SK-N-SH treated with all-trans-retinoic acid at 6 μM for 48 hours (cell line): Measurements from ENCODE around the gene SPNS1.

Experiments used
- ATAC-seq: fragments of 200-7000 bp; cut with Tn5 transposase; 3 replicates; pipeline ENCODE4 v1.9.1; 2020; ENCODE audit warnings: mild to moderate bottlenecking, moderate library complexity
- ARNTL ChIP-seq: fragments of 450-650 bp; formaldehyde crosslinking; IDR thresholded peaks from 2 replicates; pipeline ENCODE4 v1.5.0; 2020; ENCODE audit warnings: low read depth, mild to moderate bottlenecking, moderate library complexity, borderline replicate concordance
- BACH2 ChIP-seq: fragments of 250-450 bp; sonication (Bioruptor Pico); IDR thresholded peaks from 2 replicates; pipeline ENCODE4 v1.9.0; 2021; ENCODE audit warnings: mild to moderate bottlenecking, borderline replicate concordance
- ESRRG ChIP-seq: fragments of 250-450 bp; sonication (Bioruptor Pico); IDR thresholded peaks from 2 replicates; pipeline ENCODE4 v1.6.1; 2021; ENCODE audit warnings: mild to moderate bottlenecking
- GLIS3 ChIP-seq: fragments of 250-450 bp; sonication (Bioruptor Pico); IDR thresholded peaks from 2 replicates; pipeline ENCODE4 v1.5.0; 2020; ENCODE audit warnings: mild to moderate bottlenecking, moderate library complexity
- ISL1 ChIP-seq: fragments of 250-450 bp; sonication (Bioruptor Pico); IDR thresholded peaks from 2 replicates; pipeline ENCODE4 v2.1.2; 2022; ENCODE audit warnings: mild to moderate bottlenecking, moderate library complexity
- OSR1 ChIP-seq: fragments of 250-450 bp; sonication (Bioruptor Pico); IDR thresholded peaks from 2 replicates; pipeline ENCODE4 v1.8.0; 2022; ENCODE audit warnings: moderate library complexity, mild to moderate bottlenecking, inconsistent platforms
- PPARA ChIP-seq: fragments of 250-450 bp; sonication (Bioruptor Pico); IDR thresholded peaks from 2 replicates; pipeline ENCODE4 v1.5.0; 2020; ENCODE audit warnings: mild to moderate bottlenecking, borderline replicate concordance
- RARB ChIP-seq: fragments of 250-450 bp; sonication (Bioruptor Pico); IDR thresholded peaks from 2 replicates; pipeline ENCODE4 v1.8.0; 2021; ENCODE audit warnings: mild to moderate bottlenecking, moderate library complexity
- SNAI2 ChIP-seq: fragments of 250-450 bp; sonication (Bioruptor Pico); IDR thresholded peaks from 2 replicates; pipeline ENCODE4 v1.5.0; 2020; ENCODE audit warnings: mild to moderate bottlenecking, moderate library complexity
- TCF4 ChIP-seq: fragments of 250-450 bp; sonication (Bioruptor Pico); IDR thresholded peaks from 2 replicates; pipeline ENCODE4 v1.8.0; 2021; ENCODE audit warnings: mild to moderate bottlenecking, moderate library complexity, borderline replicate concordance
- TOX ChIP-seq: fragments of 250-450 bp; sonication (Bioruptor Pico); IDR thresholded peaks from 2 replicates; pipeline ENCODE4 v1.8.0; 2021; ENCODE audit warnings: mild to moderate bottlenecking, moderate library complexity, borderline replicate concordance
- ZFP30 ChIP-seq: fragments of 450-650 bp; formaldehyde crosslinking; IDR thresholded peaks from 2 replicates; pipeline ENCODE4 v1.5.0; 2022; ENCODE audit warnings: mild to moderate bottlenecking, moderate library complexity
- ZNF70 ChIP-seq: fragments of 450-650 bp; formaldehyde crosslinking; IDR thresholded peaks from 2 replicates; pipeline ENCODE4 v1.5.0; 2020; ENCODE audit warnings: mild to moderate bottlenecking, moderate library complexity
- ZNF8 ChIP-seq: fragments of 450-650 bp; formaldehyde crosslinking; IDR thresholded peaks from 2 replicates; pipeline ENCODE4 v1.5.0; 2020; ENCODE audit warnings: mild to moderate bottlenecking, moderate library complexity
- TF ChIP-seq, protein P1 (sequence below): fragments of 250-450 bp; sonication (Bioruptor Pico); IDR thresholded peaks from 2 replicates; pipeline ENCODE4 v1.5.0; 2020; ENCODE audit warnings: mild to moderate bottlenecking, moderate library complexity
- TF ChIP-seq, protein P2 (sequence below): fragments of 250-450 bp; sonication (Bioruptor Pico); IDR thresholded peaks from 2 replicates; pipeline ENCODE4 v1.5.1; 2021; ENCODE audit warnings: mild to moderate bottlenecking, moderate library complexity
- TF ChIP-seq, protein P3 (sequence below): fragments of 250-450 bp; sonication (Bioruptor Pico); IDR thresholded peaks from 2 replicates; pipeline ENCODE4 v1.5.1; 2020; ENCODE audit warnings: low read depth, mild to moderate bottlenecking, moderate library complexity
- TF ChIP-seq, protein P4 (sequence below): fragments of 250-450 bp; sonication (Bioruptor Pico); IDR thresholded peaks from 2 replicates; pipeline ENCODE4 v1.8.0; 2021; ENCODE audit warnings: low read depth, mild to moderate bottlenecking, moderate library complexity, borderline replicate concordance
- TF ChIP-seq, protein P5 (sequence below): fragments of 250-450 bp; sonication (Bioruptor Pico); IDR thresholded peaks from 2 replicates; pipeline ENCODE4 v1.8.0; 2020; ENCODE audit warnings: mild to moderate bottlenecking, moderate library complexity, borderline replicate concordance

Gene SPNS1

DNA sequence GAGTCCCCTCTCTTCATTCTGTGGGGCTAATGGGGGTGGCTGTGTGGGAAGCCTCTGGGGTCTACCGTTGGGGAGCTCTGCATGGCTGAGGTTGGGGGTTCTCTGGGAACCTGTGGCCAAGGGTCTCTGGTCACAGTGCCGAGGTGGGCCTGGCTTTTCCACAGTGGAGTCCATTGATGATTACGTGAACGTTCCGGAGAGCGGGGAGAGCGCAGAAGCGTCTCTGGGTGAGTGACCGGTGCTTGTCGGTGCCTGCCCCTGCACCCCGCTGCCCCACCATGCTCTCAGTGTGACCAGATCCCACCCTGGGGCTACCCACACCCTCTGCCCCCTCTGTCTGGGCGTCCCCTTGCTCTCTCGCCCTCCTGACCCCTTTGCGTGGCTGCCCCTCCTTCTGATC lies 14.8 kb downstream of the SPNS1 start:
- ATAC-seq: no peak
- TF ChIP-seq, protein P1, sequence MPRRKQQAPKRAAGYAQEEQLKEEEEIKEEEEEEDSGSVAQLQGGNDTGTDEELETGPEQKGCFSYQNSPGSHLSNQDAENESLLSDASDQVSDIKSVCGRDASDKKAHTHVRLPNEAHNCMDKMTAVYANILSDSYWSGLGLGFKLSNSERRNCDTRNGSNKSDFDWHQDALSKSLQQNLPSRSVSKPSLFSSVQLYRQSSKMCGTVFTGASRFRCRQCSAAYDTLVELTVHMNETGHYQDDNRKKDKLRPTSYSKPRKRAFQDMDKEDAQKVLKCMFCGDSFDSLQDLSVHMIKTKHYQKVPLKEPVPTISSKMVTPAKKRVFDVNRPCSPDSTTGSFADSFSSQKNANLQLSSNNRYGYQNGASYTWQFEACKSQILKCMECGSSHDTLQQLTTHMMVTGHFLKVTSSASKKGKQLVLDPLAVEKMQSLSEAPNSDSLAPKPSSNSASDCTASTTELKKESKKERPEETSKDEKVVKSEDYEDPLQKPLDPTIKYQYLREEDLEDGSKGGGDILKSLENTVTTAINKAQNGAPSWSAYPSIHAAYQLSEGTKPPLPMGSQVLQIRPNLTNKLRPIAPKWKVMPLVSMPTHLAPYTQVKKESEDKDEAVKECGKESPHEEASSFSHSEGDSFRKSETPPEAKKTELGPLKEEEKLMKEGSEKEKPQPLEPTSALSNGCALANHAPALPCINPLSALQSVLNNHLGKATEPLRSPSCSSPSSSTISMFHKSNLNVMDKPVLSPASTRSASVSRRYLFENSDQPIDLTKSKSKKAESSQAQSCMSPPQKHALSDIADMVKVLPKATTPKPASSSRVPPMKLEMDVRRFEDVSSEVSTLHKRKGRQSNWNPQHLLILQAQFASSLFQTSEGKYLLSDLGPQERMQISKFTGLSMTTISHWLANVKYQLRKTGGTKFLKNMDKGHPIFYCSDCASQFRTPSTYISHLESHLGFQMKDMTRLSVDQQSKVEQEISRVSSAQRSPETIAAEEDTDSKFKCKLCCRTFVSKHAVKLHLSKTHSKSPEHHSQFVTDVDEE (CRISPR knock-in tag): no peak
- TF ChIP-seq TCF4 (CRISPR knock-in tag) (no peak), ZNF70 (CRISPR knock-in tag) (no peak), ISL1 (CRISPR knock-in tag) (no peak), ARNTL (CRISPR knock-in tag) (no peak), TOX (no peak), PPARA (no peak)
- TF ChIP-seq, protein P2, sequence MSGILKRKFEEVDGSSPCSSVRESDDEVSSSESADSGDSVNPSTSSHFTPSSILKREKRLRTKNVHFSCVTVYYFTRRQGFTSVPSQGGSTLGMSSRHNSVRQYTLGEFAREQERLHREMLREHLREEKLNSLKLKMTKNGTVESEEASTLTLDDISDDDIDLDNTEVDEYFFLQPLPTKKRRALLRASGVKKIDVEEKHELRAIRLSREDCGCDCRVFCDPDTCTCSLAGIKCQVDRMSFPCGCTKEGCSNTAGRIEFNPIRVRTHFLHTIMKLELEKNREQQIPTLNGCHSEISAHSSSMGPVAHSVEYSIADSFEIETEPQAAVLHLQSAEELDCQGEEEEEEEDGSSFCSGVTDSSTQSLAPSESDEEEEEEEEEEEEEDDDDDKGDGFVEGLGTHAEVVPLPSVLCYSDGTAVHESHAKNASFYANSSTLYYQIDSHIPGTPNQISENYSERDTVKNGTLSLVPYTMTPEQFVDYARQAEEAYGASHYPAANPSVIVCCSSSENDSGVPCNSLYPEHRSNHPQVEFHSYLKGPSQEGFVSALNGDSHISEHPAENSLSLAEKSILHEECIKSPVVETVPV: no peak
- TF ChIP-seq, all 23 proteins: peak for 0

DNA sequence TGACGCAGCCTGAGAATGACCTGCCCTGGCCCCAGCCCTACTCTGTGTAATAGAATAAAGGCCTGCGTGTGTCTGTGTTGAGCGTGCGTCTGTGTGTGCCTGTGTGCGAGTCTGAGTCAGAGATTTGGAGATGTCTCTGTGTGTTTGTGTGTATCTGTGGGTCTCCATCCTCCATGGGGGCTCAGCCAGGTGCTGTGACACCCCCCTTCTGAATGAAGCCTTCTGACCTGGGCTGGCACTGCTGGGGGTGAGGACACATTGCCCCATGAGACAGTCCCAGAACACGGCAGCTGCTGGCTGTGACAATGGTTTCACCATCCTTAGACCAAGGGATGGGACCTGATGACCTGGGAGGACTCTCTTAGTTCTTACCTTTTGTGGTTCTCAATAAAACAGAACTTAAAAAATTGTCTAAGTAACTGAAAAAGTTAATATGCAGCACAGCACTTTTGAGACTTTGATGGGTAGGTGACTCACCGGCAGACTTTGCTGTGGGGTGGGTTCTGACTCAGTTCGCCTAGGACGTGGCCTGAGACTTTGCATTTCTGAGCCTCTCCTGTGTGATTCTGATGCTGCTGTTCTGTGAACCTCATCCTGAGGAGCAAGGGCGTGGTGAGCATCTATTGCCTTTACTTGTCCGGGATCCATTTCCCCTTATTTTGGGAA lies 15.9 kb downstream of the SPNS1 start:
- ATAC-seq: no peak
- TF ChIP-seq, protein P3, sequence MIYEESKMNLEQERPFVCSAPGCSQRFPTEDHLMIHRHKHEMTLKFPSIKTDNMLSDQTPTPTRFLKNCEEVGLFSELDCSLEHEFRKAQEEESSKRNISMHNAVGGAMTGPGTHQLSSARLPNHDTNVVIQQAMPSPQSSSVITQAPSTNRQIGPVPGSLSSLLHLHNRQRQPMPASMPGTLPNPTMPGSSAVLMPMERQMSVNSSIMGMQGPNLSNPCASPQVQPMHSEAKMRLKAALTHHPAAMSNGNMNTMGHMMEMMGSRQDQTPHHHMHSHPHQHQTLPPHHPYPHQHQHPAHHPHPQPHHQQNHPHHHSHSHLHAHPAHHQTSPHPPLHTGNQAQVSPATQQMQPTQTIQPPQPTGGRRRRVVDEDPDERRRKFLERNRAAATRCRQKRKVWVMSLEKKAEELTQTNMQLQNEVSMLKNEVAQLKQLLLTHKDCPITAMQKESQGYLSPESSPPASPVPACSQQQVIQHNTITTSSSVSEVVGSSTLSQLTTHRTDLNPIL (CRISPR knock-in tag): no peak
- no peak for TF ChIP-seq ESRRG (CRISPR knock-in tag)
- TF ChIP-seq, protein P2: no peak
- no peak for TF ChIP-seq TOX
- TF ChIP-seq, protein P1 (CRISPR knock-in tag): no peak
- no peak for TF ChIP-seq ARNTL (CRISPR knock-in tag)
- TF ChIP-seq, protein P4, sequence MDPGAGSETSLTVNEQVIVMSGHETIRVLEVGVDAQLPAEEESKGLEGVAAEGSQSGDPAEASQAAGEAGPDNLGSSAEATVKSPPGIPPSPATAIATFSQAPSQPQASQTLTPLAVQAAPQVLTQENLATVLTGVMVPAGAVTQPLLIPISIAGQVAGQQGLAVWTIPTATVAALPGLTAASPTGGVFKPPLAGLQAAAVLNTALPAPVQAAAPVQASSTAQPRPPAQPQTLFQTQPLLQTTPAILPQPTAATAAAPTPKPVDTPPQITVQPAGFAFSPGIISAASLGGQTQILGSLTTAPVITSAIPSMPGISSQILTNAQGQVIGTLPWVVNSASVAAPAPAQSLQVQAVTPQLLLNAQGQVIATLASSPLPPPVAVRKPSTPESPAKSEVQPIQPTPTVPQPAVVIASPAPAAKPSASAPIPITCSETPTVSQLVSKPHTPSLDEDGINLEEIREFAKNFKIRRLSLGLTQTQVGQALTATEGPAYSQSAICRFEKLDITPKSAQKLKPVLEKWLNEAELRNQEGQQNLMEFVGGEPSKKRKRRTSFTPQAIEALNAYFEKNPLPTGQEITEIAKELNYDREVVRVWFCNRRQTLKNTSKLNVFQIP (CRISPR knock-in tag): no peak
- TF ChIP-seq ZNF8 (CRISPR knock-in tag): no peak
- no peak for TF ChIP-seq OSR1 (CRISPR knock-in tag)
- no peak for TF ChIP-seq SNAI2 (CRISPR knock-in tag)
- no peak for TF ChIP-seq ISL1 (CRISPR knock-in tag)
- no peak for TF ChIP-seq ZNF70 (CRISPR knock-in tag)
- TF ChIP-seq GLIS3 (CRISPR knock-in tag): no peak
- no peak for TF ChIP-seq RARB (CRISPR knock-in tag)
- TF ChIP-seq, protein P5, sequence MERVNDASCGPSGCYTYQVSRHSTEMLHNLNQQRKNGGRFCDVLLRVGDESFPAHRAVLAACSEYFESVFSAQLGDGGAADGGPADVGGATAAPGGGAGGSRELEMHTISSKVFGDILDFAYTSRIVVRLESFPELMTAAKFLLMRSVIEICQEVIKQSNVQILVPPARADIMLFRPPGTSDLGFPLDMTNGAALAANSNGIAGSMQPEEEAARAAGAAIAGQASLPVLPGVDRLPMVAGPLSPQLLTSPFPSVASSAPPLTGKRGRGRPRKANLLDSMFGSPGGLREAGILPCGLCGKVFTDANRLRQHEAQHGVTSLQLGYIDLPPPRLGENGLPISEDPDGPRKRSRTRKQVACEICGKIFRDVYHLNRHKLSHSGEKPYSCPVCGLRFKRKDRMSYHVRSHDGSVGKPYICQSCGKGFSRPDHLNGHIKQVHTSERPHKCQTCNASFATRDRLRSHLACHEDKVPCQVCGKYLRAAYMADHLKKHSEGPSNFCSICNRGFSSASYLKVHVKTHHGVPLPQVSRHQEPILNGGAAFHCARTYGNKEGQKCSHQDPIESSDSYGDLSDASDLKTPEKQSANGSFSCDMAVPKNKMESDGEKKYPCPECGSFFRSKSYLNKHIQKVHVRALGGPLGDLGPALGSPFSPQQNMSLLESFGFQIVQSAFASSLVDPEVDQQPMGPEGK (CRISPR knock-in tag): no peak
- no peak for TF ChIP-seq ZFP30 (CRISPR knock-in tag)
- no peak for TF ChIP-seq TCF4 (CRISPR knock-in tag)
- no peak for TF ChIP-seq BACH2 (CRISPR knock-in tag)
- TF ChIP-seq PPARA: no peak
